ENCODE results near the gene PRPF19.

The PRPF19 gene

DNA sequence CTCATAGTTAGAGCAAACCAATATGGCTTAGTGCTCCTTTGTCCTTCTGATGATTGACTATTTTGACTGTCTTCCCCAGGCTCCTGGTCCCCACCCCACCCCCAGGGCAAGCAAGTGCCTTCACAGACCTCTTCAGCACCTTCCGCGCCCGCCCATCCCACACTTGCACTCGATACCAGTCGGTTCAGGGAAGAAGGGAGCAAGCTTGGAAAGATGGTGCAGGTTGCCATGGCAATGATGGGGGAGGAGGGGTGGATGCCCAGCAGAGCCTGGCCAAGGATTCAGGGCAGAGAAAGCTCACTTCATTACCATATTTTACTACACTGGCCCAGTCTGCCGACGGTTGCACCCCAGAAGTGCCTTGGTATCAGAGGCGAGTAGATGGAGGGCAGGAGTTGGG is 20.1 kb upstream of the PRPF19 start:
- peaks cover 7% of the 10 kb centered on the region; the same call in 1 of the 2 replicates for H3K9me3 ChIP-seq (ENCODE audit: insufficient read depth, low read length)
- TF ChIP-seq SUZ12 (IDR thresholded peaks at IDR 0.05; ENCODE audit: extremely low read depth, insufficient read depth, insufficient read length), result no peak
- no peak for TF ChIP-seq ZNF274 (IDR thresholded peaks at IDR 0.05; ENCODE audit: low read depth, low read length)
- TF ChIP-seq YY1 (IDR thresholded peaks at IDR 0.05; ENCODE audit: insufficient read depth, insufficient read length), result no peak
- H3K27me3 ChIP-seq (ENCODE audit: insufficient read depth, insufficient read length), result no peaks in the 10 kb centered on the region
- H3K9ac ChIP-seq (ENCODE audit: insufficient read length, low read depth), result no peak overlapping the region
- H3K36me3 ChIP-seq (ENCODE audit: insufficient read depth, insufficient read length, low read length), result peaks cover 77% of the 10 kb centered on the region
- no peak for DNase-seq (ENCODE audit: low read depth, low spot score)
- no peak overlapping the region for H3K4me3 ChIP-seq (ENCODE audit: insufficient read length, low read depth)
- peaks cover 5% of the 10 kb centered on the region for H3K4me1 ChIP-seq (ENCODE audit: insufficient read depth, insufficient read length)

GRCh38 chr11:60925868-60926267 is 19.5 kb upstream of the PRPF19 start:
- Histone ChIP-seq H3K9me3 (ENCODE audit: insufficient read depth, low read length) (peaks cover 7% of the 10 kb centered on the region; the same call in 1 of the 2 replicates), H3K36me3 (ENCODE audit: insufficient read depth, insufficient read length, low read length) (peaks cover 77% of the 10 kb centered on the region), H3K4me3 (ENCODE audit: insufficient read length, low read depth) (no peak overlapping the region), H3K27me3 (ENCODE audit: insufficient read depth, insufficient read length) (no peaks in the 10 kb centered on the region), H3K4me1 (ENCODE audit: insufficient read depth, insufficient read length) (peaks cover 4% of the 10 kb centered on the region), H3K9ac (ENCODE audit: insufficient read length, low read depth) (peak overlapping the region; percentile 94)
- TF ChIP-seq YY1 (IDR thresholded peaks at IDR 0.05; ENCODE audit: insufficient read depth, insufficient read length) (no peak), ZNF274 (IDR thresholded peaks at IDR 0.05; ENCODE audit: low read depth, low read length) (no peak), SUZ12 (IDR thresholded peaks at IDR 0.05; ENCODE audit: extremely low read depth, insufficient read depth, insufficient read length) (no peak)
- DNase-seq (ENCODE audit: low read depth, low spot score), result no peak

DNA sequence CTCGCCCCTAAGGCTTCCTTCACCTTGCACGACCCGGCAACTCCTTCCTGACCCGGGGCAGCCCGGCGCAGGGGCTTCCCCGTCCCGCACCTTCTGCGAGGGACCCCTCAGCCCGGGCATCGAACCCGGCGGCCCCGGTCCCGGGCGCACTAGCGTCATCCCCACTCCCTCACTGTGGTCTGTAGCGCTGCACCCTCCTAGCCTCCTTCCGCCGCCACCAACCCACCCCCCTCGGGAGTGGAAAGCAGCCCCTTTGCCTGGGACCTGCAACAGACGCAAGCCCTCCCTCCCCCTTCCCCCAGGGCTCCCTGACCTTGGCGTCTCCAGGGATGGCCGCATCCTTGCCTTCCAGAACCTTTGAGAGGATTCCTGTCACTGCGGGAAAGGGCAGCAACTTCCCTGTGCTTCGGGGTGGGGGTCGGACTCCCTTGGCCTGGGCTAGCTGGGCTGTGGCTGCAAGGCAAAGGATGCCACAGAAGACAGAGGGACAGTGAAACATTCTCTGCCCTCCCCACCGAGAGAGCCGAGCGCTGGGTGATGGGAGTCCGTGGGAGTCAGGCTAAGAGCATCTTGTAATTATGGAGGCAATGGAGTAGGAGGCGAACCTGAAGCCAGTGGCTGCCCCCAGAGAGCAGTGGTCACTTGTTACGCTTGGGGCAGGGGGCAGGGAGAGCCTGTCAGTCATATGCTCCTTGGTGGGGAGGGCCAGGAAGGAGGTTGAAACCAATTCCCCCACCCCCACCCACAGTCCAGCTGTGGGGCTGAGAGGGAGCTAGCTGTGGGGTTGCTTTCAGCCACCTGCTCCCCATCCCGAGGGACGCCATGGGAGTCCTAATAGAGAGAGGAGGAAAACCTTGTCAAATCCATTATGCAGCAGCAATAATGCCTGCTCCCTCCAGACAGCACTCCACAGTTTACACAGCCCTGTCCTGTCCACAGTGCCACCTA is 18.8 kb upstream of the PRPF19 start:
- H3K9ac ChIP-seq (ENCODE audit: insufficient read length, low read depth), result peak overlapping the region; percentile 94
- no peaks in the 10 kb centered on the region for H3K27me3 ChIP-seq (ENCODE audit: insufficient read depth, insufficient read length)
- H3K4me1 ChIP-seq (ENCODE audit: insufficient read depth, insufficient read length), result peaks cover 4% of the 10 kb centered on the region
- H3K36me3 ChIP-seq (ENCODE audit: insufficient read depth, insufficient read length, low read length), result peaks cover 77% of the 10 kb centered on the region
- no peak for TF ChIP-seq SUZ12 (IDR thresholded peaks at IDR 0.05; ENCODE audit: extremely low read depth, insufficient read depth, insufficient read length)
- no peak for TF ChIP-seq ZNF274 (IDR thresholded peaks at IDR 0.05; ENCODE audit: low read depth, low read length)
- TF ChIP-seq YY1 (IDR thresholded peaks at IDR 0.05; ENCODE audit: insufficient read depth, insufficient read length), result no peak
- H3K9me3 ChIP-seq (ENCODE audit: insufficient read depth, low read length), result peaks cover 7% of the 10 kb centered on the region; the same call in 1 of the 2 replicates
- H3K4me3 ChIP-seq (ENCODE audit: insufficient read length, low read depth), result peak overlapping the region; percentile 83
- DNase-seq (ENCODE audit: low read depth, low spot score), result no peak

DNA sequence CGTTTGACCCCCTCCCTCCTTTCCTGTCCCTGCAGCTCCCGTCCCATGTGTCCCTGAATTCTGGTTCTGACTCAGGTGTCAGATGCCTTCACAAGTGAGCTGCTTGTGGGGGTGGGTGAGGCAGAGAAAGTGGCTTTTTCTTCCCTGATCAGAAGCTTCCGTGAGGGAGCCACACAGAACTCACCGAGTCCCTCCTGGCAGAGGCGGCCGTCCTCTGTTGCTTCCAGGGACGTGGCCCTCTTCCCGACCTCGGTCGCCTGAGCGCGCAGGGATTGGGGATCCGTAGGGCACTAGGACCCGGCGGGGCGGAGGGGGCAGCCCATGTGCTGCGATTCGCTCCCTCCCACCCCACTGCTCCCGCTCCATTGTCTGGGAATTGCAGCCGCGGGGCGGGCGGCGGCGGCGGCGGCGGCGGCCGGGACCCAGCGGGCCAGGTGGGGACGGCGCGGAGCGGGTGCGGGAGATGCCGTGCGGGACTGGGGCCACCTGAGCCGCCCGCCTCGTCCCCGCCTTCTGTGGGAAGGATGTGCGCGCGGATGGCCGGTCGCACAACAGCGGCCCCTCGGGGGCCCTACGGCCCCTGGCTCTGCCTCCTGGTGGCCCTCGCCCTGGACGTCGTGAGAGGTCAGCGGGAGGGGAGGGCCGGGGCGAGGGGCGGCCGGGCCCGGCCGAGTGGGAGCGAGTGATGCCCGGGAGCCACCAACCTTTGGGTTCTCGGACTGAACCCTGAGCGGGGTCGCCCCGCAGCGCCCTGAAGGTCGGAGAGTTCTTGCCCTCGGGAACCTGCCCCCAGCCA is 17.9 kb upstream of the PRPF19 start, which contains the start of gene TMEM132A:
Gene TMEM132A, plus strand, starts transcription at position 351 of the 796 bp plus-strand sequence. Its CDS starts 174 bp downstream, at position 525.
- peaks cover 77% of the 10 kb centered on the region for H3K36me3 ChIP-seq (ENCODE audit: insufficient read depth, insufficient read length, low read length)
- no peaks in the 10 kb centered on the region for H3K27me3 ChIP-seq (ENCODE audit: insufficient read depth, insufficient read length)
- DNase-seq (ENCODE audit: low read depth, low spot score), result peak; percentile 72
- TF ChIP-seq YY1 (IDR thresholded peaks at IDR 0.05; ENCODE audit: insufficient read depth, insufficient read length), result no peak
- peaks cover 7% of the 10 kb centered on the region; the same call in 1 of the 2 replicates for H3K9me3 ChIP-seq (ENCODE audit: insufficient read depth, low read length)
- H3K4me1 ChIP-seq (ENCODE audit: insufficient read depth, insufficient read length), result peaks cover 4% of the 10 kb centered on the region
- H3K9ac ChIP-seq (ENCODE audit: insufficient read length, low read depth), result peak within 1 kb of the TSS; percentile 94
- H3K4me3 ChIP-seq (ENCODE audit: insufficient read length, low read depth), result peak within 1 kb of the TSS; percentile 83

DNA sequence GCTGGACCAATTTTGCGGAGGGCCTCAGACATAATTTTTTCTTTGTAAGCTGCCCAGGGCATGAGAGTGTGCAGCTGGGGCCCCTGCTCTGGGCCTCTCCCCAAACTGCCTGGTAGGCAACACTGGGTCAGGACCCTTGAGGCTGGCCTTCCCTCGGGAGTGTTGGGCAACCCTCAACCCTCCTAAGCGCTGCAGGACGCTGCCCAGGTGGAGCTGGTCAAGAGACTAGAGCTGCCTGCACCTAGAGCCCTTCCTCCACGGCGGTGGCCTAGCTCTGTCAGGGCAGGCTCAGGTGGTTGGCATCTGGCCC is 17.4 kb upstream of the PRPF19 start:
- H3K36me3 ChIP-seq (ENCODE audit: insufficient read depth, insufficient read length, low read length), result peaks cover 73% of the 10 kb centered on the region
- peaks cover 7% of the 10 kb centered on the region for H3K4me1 ChIP-seq (ENCODE audit: insufficient read depth, insufficient read length)
- no peak overlapping the region for H3K9ac ChIP-seq (ENCODE audit: insufficient read length, low read depth)
- no peak for TF ChIP-seq SUZ12 (IDR thresholded peaks at IDR 0.05; ENCODE audit: extremely low read depth, insufficient read depth, insufficient read length)
- no peak for TF ChIP-seq ZNF274 (IDR thresholded peaks at IDR 0.05; ENCODE audit: low read depth, low read length)
- no peak for TF ChIP-seq YY1 (IDR thresholded peaks at IDR 0.05; ENCODE audit: insufficient read depth, insufficient read length)
- H3K4me3 ChIP-seq (ENCODE audit: insufficient read length, low read depth), result peak overlapping the region; percentile 23
- peaks cover 7% of the 10 kb centered on the region; the same call in 1 of the 2 replicates for H3K9me3 ChIP-seq (ENCODE audit: insufficient read depth, low read length)
- no peaks in the 10 kb centered on the region for H3K27me3 ChIP-seq (ENCODE audit: insufficient read depth, insufficient read length)
- DNase-seq (ENCODE audit: low read depth, low spot score), result no peak

- peaks cover 7% of the 10 kb centered on the region; the same call in 1 of the 2 replicates for H3K9me3 ChIP-seq (ENCODE audit: insufficient read depth, low read length)
- no peak for DNase-seq (ENCODE audit: low read depth, low spot score)
- TF ChIP-seq YY1 (IDR thresholded peaks at IDR 0.05; ENCODE audit: insufficient read depth, insufficient read length) (no peak), SUZ12 (IDR thresholded peaks at IDR 0.05; ENCODE audit: extremely low read depth, insufficient read depth, insufficient read length) (no peak), ZNF274 (IDR thresholded peaks at IDR 0.05; ENCODE audit: low read depth, low read length) (no peak)
- peaks cover 72% of the 10 kb centered on the region for H3K36me3 ChIP-seq (ENCODE audit: insufficient read depth, insufficient read length, low read length)
- no peak overlapping the region for H3K9ac ChIP-seq (ENCODE audit: insufficient read length, low read depth)
- H3K4me3 ChIP-seq (ENCODE audit: insufficient read length, low read depth), result no peak overlapping the region
- H3K4me1 ChIP-seq (ENCODE audit: insufficient read depth, insufficient read length), result peaks cover 7% of the 10 kb centered on the region
- no peaks in the 10 kb centered on the region for H3K27me3 ChIP-seq (ENCODE audit: insufficient read depth, insufficient read length)
Measured at GRCh38 chr11:60923326-60923725, 16.9 kb upstream of the PRPF19 start.

DNA sequence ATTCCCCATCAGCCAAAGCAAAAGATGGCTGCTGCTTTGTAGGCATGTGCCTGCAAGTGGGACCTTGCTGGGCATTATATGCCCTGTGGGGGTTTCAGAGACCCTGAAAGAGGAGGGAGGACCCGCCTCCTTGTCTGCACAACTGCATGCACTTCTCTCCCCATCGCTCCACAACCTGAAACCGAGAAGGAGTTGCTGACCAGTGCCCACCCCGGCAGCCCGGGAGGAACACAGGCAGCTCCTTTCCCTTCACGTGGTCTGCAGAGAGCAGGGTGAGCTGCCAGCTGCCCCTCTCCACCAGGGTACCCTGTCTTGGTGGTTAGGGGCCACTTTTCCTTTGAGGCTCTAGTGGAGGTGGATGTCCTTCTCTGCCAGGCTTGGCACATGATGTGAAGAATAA is 16.5 kb upstream of the PRPF19 start:
- DNase-seq (ENCODE audit: low read depth, low spot score), result no peak
- H3K36me3 ChIP-seq (ENCODE audit: insufficient read depth, insufficient read length, low read length), result peaks cover 70% of the 10 kb centered on the region
- no peak overlapping the region for H3K9ac ChIP-seq (ENCODE audit: insufficient read length, low read depth)
- peaks cover 7% of the 10 kb centered on the region for H3K4me1 ChIP-seq (ENCODE audit: insufficient read depth, insufficient read length)
- no peaks in the 10 kb centered on the region for H3K27me3 ChIP-seq (ENCODE audit: insufficient read depth, insufficient read length)
- no peak overlapping the region for H3K4me3 ChIP-seq (ENCODE audit: insufficient read length, low read depth)
- TF ChIP-seq ZNF274 (IDR thresholded peaks at IDR 0.05; ENCODE audit: low read depth, low read length) (no peak), SUZ12 (IDR thresholded peaks at IDR 0.05; ENCODE audit: extremely low read depth, insufficient read depth, insufficient read length) (no peak)
- peaks cover 7% of the 10 kb centered on the region; the same call in 1 of the 2 replicates for H3K9me3 ChIP-seq (ENCODE audit: insufficient read depth, low read length)

Data from NT2/D1 (cell line).